ENCODE results near the gene SEL1L.

DNA sequence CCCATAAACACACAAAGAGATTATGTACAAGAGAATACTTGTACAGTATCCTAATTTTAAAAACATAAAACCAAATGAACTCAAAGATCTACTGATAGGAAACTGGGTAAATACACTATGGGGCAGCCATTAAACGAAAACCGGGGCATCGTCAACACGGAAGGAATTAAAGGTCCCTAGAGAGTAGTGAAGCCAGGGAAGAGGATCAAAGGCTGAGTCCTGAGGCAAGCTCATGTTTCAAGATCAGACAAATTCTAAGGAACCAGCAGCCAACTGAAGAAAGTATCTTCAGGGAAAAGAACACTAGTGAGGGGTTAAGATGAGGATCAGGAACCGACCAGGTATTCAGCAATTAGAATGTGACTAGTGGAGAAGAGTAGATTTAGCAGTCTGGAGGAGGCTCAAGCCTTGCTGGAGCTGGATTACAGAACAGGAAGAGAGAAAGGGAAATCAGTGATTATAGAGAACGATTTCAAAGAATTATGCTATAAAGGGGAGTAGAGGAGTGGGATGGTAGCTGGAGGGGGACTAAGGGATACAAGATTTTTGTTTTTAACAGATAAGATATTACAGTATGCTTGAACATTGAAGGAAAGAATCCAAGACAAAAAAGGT, 23.7 kb downstream of the SEL1L start:
- TF ChIP-seq, protein P1, sequence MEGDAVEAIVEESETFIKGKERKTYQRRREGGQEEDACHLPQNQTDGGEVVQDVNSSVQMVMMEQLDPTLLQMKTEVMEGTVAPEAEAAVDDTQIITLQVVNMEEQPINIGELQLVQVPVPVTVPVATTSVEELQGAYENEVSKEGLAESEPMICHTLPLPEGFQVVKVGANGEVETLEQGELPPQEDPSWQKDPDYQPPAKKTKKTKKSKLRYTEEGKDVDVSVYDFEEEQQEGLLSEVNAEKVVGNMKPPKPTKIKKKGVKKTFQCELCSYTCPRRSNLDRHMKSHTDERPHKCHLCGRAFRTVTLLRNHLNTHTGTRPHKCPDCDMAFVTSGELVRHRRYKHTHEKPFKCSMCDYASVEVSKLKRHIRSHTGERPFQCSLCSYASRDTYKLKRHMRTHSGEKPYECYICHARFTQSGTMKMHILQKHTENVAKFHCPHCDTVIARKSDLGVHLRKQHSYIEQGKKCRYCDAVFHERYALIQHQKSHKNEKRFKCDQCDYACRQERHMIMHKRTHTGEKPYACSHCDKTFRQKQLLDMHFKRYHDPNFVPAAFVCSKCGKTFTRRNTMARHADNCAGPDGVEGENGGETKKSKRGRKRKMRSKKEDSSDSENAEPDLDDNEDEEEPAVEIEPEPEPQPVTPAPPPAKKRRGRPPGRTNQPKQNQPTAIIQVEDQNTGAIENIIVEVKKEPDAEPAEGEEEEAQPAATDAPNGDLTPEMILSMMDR (IDR thresholded peaks at IDR 0.05): no peak
- no peak for TF ChIP-seq POLR2A (IDR thresholded peaks at IDR 0.05)

All from Peyer's patch (tissue), 4 donors.